ENCODE measurements around the gene KNDC1.

DNA sequence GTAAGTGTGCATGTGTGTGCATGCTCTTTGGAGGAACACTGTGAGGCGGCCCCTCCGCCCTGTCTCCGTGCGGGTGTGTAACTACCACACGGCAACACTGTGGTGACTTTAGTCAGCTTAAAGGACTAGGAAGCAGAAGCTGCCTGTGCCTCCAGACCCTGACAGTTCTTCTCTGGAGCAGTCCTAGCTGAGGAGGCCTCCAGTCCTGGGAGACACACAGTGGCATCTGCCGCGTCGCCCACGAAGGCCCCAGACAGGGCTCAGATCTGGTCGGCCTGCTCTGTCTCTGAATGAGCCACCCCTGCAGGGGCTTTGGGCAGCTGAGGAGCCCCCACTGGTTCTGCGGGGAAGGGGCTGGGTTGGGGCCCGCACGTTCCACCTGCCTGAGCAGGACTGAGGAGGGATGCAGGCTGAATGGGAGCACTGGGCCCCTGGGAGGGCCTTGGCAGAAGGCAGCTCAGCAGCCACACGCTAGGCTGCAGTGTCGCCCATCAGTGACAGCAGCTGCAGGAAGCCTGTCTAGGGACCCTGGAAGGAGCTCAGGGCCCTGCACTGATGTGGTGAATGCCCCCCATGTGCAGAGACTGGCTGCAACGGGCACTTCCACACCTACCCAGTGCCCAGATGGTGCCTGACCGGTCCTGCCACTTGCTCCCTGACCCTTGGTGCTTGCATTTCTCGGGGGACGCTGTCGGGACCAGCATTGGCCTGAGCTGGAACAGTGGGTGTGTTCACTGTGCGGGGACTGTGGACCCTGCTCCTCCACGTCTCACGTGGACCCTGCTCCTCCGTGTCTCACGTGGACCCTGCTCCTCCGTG is 27.3 kb upstream of the KNDC1 start:
- no peak for TF ChIP-seq POLR2AphosphoS5 (IDR thresholded peaks at IDR 0.05; ENCODE audit: low read depth)
- TF ChIP-seq, protein P1, sequence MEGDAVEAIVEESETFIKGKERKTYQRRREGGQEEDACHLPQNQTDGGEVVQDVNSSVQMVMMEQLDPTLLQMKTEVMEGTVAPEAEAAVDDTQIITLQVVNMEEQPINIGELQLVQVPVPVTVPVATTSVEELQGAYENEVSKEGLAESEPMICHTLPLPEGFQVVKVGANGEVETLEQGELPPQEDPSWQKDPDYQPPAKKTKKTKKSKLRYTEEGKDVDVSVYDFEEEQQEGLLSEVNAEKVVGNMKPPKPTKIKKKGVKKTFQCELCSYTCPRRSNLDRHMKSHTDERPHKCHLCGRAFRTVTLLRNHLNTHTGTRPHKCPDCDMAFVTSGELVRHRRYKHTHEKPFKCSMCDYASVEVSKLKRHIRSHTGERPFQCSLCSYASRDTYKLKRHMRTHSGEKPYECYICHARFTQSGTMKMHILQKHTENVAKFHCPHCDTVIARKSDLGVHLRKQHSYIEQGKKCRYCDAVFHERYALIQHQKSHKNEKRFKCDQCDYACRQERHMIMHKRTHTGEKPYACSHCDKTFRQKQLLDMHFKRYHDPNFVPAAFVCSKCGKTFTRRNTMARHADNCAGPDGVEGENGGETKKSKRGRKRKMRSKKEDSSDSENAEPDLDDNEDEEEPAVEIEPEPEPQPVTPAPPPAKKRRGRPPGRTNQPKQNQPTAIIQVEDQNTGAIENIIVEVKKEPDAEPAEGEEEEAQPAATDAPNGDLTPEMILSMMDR (IDR thresholded peaks at IDR 0.05; ENCODE audit: insufficient read depth, low read length), result no peak
